AG04450 (cell line): ENCODE data around the gene TGIF2LX. TPM values are rescaled to one million over a fixed set of nuclear protein-coding genes. Genes with fewer than 3 reads are reported as not detected.
"Not testable (repeated sequence)": the region's sequence is repeated elsewhere in the genome, so short reads cannot be mapped to it uniquely, and the experiment has no call there.

Experiments
- CTCF ChIA-PET: fragments of 300-600, 350-600 bp; formaldehyde crosslinking; extraction: SDS; loops from one replicate; lab custom pipeline; 2022; ENCODE audit warnings: antibody characterized with exemption, inconsistent platforms; lab: Charles Lee
- POLR2A ChIA-PET: fragments of 350-600 bp; formaldehyde crosslinking; extraction: SDS; loops from one replicate; lab custom pipeline; 2021; ENCODE audit warnings: antibody characterized with exemption, inconsistent platforms; lab: Yijun Ruan, JAX
- DNase-seq: peaks from one replicate; pipeline ENCODE4 v3.0.0-alpha.2; 2011; ENCODE audit warnings: low read depth, low spot score
- H3K27ac ChIP-seq: one replicate; pipeline ENCODE4 v1.5.1; 2012; ENCODE audit warnings: low read depth, low read length, control low read depth
- H3K27me3 ChIP-seq: one replicate; pipeline ENCODE4 v1.6.0; 2012; ENCODE audit warnings: low read length; ENCODE audit not compliant: control insufficient read depth, insufficient read depth
- H3K4me3 ChIP-seq: 2 replicates; pipeline ENCODE4 v1.5.1; 2011; ENCODE audit warnings: mild to moderate bottlenecking, low read depth, low read length, control low read depth
- H3K9me3 ChIP-seq: 2 replicates; pipeline ENCODE4 v1.5.1; 2012; ENCODE audit warnings: low read length; ENCODE audit not compliant: control insufficient read depth, insufficient read depth
- polyA minus RNA-seq: library from RNA; depleted of rRNA, polyadenylated mRNA; stranded (reverse); fragments of >200 nt; gene quantifications from 2 replicates; pipeline ENCODE4 v1.2.3, GENCODE V29; 2011; rRNA and poly(A)+ RNA removed
- polyA plus RNA-seq: library from polyadenylated mRNA; depleted of rRNA; stranded (reverse); fragments of >200 nt; gene quantifications from 2 replicates; pipeline ENCODE4 v1.2.3, GENCODE V29; 2011; rRNA removed

TGIF2LX gene
- polyA plus RNA-seq (not detected in 2 replicates), polyA minus RNA-seq (not detected in 2 replicates)

- H3K27me3 ChIP-seq, H3K4me3 ChIP-seq, H3K27ac ChIP-seq, CTCF ChIA-PET, POLR2A ChIA-PET, H3K9me3 ChIP-seq, DNase-seq: not testable (repeated sequence)
These were observed at the start of gene TGIF2LX for GRCh38 chrX:89921665-89922064. TGIF2LX (plus strand) TSS chrX:89921908; CDS start chrX:89922086, 178 bp downstream.

- POLR2A ChIA-PET, H3K27ac ChIP-seq, CTCF ChIA-PET, H3K4me3 ChIP-seq, DNase-seq, H3K27me3 ChIP-seq, H3K9me3 ChIP-seq: not testable (repeated sequence)
These were observed 728 bp downstream of the TGIF2LX start for GRCh38 chrX:89922338-89922934.

- POLR2A ChIA-PET, H3K27me3 ChIP-seq, H3K9me3 ChIP-seq, CTCF ChIA-PET, DNase-seq, H3K4me3 ChIP-seq, H3K27ac ChIP-seq: not testable (repeated sequence)
These were observed 21.4 kb downstream of the TGIF2LX start for GRCh38 chrX:89943077-89943476.

- H3K4me3 ChIP-seq, H3K27ac ChIP-seq, CTCF ChIA-PET, H3K9me3 ChIP-seq, H3K27me3 ChIP-seq, DNase-seq, POLR2A ChIA-PET: not testable (repeated sequence)
These were observed 43.9 kb downstream of the TGIF2LX start for GRCh38 chrX:89965588-89965987.
